Keratinocyte (primary cell): ENCODE data around the gene STAG3.

Experiments used
- CTCF ChIP-seq, 3 experiments: IDR thresholded peaks in 1 of 3; conservative IDR thresholded peaks in 1 of 3; optimal IDR thresholded peaks in 1 of 3; 2 replicates in 2 of 3; 3 replicates in 1 of 3; pipeline versions ENCODE3 to v1.5.1; 2011; ENCODE audit warnings: low read length in 3 of 3, mild to moderate bottlenecking in 3 of 3, moderate library complexity in 2 of 3, control low read depth in 1 of 3, inconsistent platforms in 1 of 3; ENCODE audit not compliant: insufficient read depth in 2 of 3; ENCODE audit errors: extremely low read depth in 1 of 3
- EZH2 ChIP-seq: IDR thresholded peaks from one replicate; pipeline ENCODE4 v1.6.1; 2012; ENCODE audit warnings: inconsistent platforms, mild to moderate bottlenecking, low read length, moderate library complexity

- no peak for TF ChIP-seq CTCF (optimal IDR thresholded peaks at IDR 0.05 in 1 of 3, IDR thresholded peaks at IDR 0.05 in 1 of 3, conservative IDR thresholded peaks at IDR 0.05 in 1 of 3; ENCODE audit: extremely low read depth in 1 of 3, insufficient read depth in 2 of 3, low read length in 3 of 3)
- no peak for TF ChIP-seq EZH2
These were observed 29.0 kb upstream of the STAG3 start, which contains the start of gene LAMTOR4 for GRCh38 chr7:100148559-100149328.
